C1 segment of cervical spinal cord (tissue), 14 donors: ENCODE data around the gene RHOU.

ENCODE experiments used
- DNase-seq, 14 donors: peaks; one replicate each; lab custom pipeline; 2025; lab: John Stamatoyannopoulos, UW

Gene RHOU

DNA sequence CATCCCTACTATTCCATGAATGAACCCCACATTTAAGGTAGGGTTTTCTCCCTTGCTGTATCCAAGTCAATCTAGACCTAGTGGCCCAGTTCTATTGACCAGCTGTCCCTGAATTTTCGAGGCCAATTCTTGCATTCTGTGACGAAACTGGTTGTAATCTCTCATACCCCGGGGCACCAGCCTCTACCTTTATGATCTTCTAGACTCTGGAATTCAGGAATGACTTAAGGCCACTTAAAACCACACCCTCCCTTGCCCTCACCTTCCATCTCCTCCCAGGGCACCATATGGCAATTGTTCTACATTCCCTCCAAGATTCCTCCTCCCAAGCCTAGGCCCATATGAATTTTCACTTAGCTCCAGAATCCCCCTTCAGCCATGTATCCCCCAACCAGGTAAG lies 48.9 kb downstream of the RHOU start:
- no peak for DNase-seq

DNA sequence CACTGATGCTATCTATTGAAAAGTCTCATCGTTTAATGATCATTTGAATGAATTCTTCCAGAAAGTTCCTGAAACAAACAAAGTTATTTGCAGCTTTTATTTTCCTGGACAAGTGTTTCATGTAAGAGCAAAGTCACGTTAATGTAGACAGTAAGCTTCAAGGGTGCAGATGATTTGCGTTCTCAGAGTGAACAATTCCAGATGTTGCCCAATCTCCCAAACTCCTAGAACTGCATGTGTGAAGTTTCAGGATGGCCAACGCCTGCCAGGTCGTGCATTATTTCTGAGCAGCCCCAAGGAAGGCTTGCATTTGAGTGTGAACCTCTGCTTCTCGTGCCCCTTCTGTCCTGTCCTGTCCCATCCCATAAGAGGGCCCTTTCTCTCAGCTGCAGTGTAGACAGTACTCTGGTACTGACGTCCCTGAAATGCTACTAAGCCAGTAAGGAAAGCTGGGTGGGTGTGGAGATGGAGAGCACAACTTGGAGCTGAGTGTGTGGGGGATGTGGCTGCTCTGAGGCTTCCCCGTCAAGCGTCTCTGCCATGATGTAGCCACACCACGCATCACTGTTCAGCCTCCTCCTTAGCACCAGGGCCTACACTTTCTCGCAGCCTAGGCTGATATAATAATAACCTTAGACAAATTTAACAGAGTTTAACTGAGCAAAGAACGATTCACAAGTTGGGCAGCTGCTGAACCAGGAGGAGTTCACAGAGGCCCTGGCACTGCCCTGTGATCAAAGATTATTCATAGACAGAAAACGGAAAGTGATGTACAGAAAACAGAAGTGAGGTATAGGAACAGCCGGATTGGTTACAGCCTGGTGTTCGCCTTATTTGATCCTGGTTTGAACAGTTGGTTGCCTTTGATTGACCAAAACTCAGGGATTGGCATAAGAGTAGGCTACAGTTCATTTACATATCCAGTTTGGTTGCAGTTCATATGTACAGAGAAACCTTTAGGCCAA lies 50.4 kb downstream of the RHOU start:
- DNase-seq = no peak

DNA sequence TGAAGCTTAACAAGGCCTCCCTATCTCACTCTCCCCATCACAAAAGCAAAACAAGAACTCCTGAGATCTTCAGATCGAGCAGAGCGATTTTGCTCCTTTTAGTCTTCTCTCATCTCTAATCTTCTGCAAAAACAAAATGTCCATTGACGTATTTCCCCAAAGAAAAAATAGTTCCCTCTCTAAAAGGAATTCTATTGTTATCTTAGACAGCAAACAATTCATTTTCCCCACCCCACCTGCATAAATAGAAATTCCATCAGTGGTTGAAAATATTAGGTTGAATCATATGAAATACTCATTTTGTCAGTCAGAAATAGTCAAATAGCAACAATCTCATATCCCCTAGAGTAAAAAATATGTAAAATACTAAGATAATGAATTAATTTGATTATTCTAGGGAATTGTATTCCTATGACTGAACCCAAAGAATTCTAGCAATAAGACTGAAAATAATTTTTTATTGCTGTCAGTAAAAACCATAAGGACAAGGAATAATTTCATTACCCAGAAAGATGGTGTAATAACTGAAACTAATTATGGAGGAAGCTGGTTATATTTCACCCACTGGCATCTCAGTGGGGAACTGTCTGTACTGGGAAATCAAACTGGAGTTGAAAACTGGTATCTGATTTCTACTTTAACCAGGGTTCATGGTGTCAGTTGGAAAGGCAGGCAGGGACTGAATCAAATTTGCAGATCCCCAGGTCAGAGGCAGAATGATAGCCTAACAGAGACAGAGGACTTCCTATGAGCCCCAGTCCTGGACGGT lies 51.3 kb downstream of the RHOU start:
- DNase-seq = no peak

DNA sequence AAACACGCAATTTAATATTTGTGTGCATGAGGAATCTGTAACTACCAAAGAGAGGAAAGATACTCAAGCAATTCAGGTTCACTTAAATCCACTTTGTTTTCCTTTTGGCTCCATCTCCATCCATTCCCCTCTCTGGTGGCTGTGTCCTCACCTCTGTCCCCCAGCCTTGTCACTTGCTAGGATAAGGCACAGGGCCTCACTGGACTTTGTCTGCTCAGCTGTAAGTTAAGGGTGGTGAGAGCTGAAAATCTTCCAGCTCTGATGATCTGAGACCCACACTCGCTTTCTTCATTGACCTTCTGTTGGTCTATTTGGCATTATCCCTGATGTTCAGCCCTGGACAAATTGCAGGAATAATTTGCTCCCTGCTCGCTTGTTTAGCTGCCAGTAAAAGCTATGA lies 56.5 kb downstream of the RHOU start:
- no peak for DNase-seq

DNA sequence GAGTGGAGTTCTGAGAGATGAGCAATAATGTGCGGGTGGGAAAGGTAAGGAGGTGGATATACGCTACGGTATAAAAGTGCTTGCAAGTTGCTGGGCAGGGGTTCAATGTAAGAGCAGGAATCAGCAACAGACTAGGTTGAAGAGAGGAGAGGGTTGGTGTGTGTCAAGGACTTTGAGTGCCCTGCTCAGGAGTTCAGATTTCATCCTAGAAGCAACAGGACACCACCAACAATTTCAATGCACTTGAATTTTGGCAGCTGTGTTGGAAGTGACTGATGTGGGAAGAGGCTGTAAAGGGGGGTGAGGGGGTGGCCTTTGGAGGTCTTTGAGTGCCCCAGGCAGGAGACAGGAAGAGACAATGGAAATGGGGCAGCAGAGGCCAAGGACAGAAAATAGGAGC lies 57.3 kb downstream of the RHOU start:
- no peak for DNase-seq

GRCh38 chr1:228793032-228793431 lies 57.8 kb downstream of the RHOU start:
- DNase-seq = no peak

- DNase-seq = no peak
Observed at GRCh38 chr1:228794173-228794572, 58.9 kb downstream of the RHOU start.

DNA sequence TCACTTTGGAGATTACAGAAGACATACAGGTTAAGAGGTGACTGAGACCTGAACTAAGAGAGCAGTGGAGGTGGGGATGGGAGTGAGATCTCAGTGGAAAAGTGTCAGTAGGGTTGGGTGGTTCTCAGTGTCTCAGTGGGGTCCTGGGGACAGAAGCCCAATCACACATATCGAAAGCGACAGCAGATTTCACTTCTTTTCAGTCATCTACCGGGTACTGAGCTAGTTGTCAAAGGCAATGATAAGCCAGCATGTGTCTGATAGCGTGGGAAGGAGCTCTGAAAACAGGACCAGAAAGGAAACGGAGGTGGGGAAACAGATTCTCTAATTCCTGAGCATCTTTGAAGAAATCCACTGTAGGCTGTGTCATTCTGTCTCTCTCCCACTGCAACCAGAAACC lies 59.5 kb downstream of the RHOU start:
- DNase-seq = no peak

GRCh38 chr1:228795596-228795995 lies 60.3 kb downstream of the RHOU start:
- no peak for DNase-seq
